ENCODE data around the gene TMEM169.

Gene TMEM169

DNA sequence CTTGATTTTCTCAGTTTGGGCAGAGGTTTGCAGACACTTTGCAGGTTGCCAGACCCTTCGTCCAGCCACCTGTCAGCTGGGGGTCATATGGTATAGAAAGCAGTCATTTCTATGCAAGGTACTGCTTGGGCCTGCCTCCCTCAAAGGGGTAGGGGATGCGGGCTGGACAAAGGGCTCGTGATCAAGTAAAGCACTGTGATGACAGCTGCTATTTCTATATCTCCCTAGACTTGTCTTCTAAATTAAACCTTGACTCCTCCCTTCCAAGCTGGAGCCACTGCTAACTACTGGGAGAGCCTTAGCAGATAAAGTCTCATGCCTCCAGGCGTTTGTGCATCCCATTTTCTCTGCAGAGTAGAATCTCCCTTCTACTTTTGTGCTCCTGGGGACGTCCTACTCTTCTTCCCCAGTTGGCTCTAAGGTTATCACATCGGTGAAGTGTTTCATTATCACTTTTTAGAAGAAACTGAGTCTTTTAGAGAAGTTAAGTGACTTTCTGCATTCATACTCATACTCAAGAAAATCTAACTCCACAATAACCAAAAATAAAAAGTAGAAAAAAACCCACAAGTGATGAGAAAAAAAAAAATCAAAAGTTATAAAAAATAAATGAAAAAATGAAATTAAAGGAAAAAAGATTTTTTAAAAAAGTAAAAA, 26.7 kb downstream of the TMEM169 start:
- DNase-seq: peak in 2 of 4 experiments; percentile 6 to 7

GRCh38 chr2:216108967-216109921, 27.5 kb downstream of the TMEM169 start, which contains the start of gene XRCC5:
Gene XRCC5, plus strand, starts transcription at chr2:216109348. Its CDS starts 89 bp downstream, at chr2:216109437.
- peak; percentile 99 to 100 (median 99) for DNase-seq

GRCh38 chr2:216109962-216110614, 28.4 kb downstream of the TMEM169 start:
- peak; percentile 6 to 59 (median 36) for DNase-seq

DNA sequence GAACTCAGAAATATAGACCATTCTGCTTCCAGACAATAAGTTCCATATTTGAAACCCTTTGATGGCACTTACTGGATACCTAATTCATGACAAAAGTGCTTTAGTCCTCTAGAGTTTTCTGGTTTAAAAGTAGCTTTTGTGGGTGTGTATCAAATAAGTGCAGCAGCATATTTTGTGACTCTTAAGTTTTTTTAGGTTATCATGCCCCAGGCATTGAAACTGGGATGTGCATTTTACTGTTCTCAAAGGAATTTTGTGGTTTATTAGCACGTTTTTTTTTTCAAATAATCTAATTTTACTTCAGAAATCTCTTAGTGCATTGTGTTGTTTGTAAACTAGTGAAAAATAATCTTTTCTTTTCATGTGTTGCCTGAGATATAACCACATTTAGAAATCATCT, 28.9 kb downstream of the TMEM169 start:
- DNase-seq: no peak

DNA sequence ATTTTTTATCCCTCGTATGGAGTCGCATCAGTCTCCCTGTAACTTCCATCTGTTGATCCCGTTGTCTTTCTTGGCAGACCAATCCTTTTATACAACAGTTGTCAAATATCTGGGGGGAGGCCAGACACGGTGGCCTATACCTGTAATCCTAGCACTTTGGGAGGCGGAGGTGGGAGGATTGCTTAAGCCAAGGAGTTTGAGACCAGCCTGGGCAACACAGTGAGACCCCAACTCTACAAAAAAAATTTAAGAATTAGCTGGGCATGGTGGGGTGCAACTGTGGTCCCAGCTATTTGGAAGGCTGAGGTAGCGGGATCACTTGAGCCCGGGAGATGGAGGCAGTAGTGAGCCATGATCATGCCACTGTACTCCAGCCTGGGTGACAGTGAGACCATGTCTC, 29.4 kb downstream of the TMEM169 start:
- DNase-seq: no peak

DNA sequence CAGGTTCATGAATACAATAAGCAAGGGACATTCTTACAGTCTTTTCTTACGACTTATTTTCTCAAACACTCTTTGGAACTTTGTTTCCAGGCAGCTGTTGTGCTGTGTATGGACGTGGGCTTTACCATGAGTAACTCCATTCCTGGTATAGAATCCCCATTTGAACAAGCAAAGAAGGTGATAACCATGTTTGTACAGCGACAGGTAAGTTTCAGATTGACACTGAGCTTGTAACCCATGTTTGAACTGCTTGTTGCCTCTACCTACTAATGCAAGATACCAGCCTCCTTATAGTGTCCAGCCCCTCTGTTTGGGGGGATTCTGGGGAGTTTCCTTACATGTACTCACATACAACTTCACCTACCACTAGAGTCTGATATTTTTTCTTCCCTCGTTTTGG, 31.2 kb downstream of the TMEM169 start:
- no peak for DNase-seq

- DNase-seq: no peak
Measured at GRCh38 chr2:216113572-216113971, 31.9 kb downstream of the TMEM169 start.

GRCh38 chr2:216114382-216114713, 32.6 kb downstream of the TMEM169 start:
- DNase-seq: no peak

- peak; percentile 98 to 100 (median 100) for DNase-seq
Measured at GRCh38 chr2:216114714-216115531, 33.2 kb downstream of the TMEM169 start.

- no peak for DNase-seq
Measured at GRCh38 chr2:216116418-216116817, 34.7 kb downstream of the TMEM169 start.

DNA sequence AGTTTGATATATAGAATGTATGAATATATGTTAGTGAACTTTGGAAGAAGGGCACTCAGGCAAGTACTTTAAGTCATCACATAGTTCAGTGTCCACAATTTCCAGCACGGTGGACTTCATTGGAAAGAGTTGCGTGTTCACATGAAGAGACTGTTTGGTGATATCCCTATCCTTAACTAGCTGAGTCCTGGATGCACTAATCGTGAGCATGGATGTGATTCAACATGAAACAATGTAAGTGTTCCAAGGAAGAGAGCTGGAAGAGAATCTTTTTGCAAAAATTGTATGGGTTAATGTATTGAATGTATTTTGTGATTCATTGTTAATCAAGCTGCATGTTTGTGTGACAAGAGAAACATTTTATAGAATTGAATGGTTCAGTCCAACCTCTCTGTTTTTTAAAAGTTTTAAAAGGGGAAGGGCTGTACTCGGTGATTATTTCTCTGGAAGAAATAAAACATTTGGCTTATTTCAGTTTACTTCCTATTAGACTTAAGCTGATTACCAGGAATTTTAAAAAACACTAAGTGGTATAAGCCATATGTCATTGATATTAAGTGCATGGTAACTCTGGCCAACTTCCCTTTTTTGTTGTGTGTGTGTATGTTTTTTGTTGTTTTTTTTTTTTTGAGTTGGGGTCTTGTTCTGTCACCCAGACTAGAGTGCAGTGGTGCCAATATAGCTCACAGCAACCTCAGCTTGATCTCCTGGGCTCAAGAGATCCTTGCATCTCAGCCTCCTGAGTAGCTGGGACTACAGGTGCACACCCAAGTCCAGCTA, 36.0 kb downstream of the TMEM169 start:
- peak in 2 of 4 experiments; percentile 25 to 26 for DNase-seq

DNA sequence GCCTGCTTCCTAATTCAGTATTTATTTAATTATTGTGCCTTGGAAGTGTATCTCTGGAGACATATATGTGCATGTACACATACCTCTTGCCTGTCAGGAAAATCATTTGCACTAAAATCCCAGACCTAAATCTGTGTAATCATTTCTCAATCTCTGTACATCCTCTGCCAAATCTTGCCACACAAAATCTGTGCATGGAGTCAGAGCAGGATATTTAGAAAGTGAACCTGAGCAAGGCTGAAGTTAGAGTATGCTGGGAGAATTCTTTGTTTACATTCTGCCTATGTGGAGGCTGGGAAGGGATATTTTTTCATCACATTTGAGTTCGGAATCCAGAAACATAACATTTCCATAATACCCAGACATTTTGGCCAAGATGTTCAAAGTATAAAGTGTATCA, 36.8 kb downstream of the TMEM169 start:
- no peak for DNase-seq

- no peak for DNase-seq
Measured at GRCh38 chr2:216119146-216119545, 37.4 kb downstream of the TMEM169 start.

- no peak for DNase-seq
Measured at GRCh38 chr2:216119986-216120385, 38.3 kb downstream of the TMEM169 start.

DNA sequence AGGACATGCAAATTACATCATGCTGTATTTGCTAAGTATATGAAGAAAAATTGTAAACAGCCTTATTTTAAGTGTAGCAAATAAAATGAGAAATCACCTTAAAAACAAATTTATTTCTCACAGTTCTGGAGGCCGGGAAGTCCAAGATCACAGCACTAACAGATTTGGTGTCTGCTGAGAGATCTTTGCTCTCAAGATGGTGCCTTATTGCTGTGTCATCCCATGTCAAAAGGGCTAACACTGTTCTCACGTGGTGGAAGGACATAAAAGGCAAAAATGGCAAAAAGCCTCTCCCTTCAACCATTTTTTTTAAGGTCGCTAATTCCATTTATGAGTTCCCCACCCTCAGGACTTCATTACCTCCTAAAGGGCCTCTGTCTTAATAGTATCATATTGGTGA, 39.5 kb downstream of the TMEM169 start:
- no peak for DNase-seq

DNA sequence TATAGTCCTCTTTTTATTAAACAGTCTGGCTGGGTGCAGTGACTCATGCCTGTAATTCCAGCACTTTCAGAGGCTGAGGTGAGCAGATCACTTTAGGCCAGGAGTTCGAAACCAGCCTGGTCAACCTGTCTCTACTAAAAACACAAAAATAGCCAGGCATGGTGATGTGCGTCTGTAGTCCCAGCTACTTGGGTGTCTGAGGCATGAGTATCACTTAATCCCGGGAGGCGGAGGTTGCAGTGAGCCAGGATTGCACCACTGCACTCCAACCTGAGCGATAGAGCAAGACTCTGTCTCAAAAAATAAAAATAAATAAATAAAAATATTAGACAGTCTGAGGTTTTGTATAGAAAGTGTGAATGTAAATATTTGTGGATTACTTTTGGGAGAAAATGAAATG, 45.2 kb downstream of the TMEM169 start:
- no peak for DNase-seq

- no peak for DNase-seq
Measured at GRCh38 chr2:216130346-216130971, 48.7 kb downstream of the TMEM169 start.

DNA sequence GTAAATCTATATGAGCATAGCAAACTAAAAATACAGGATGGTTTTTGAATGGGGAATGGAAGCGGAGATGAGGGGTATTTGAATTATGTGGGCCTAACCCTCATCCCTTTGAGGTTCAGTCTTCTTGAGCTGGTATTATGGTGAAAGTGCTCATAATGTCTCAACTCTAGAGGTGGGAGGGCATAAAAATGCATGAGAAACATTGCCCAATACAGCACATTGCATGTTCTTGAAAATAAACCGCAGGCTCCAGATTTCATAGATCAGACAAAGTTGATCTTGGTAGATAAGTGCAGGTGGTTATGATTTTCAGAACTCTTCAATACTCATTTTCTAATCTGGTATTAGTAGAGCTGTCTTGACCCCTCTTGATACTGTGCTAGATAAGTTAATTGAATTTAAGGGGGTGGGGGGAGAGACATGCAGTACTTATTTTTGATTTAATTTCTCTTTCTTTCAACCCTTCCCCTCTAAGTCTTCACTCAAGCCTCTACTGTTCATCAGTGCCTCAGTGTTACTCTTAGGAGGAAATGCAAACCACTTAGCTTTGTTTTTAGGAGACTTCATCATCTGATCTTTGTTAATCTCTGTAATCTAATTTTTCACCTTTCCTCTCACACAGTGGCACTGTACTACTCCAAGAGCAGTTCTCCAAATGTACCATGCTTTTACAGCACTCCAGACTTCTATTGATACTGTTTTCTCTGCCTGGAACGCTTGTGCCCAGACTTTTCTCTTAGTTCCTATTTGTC, 49.6 kb downstream of the TMEM169 start:
- DNase-seq: no peak

DNA sequence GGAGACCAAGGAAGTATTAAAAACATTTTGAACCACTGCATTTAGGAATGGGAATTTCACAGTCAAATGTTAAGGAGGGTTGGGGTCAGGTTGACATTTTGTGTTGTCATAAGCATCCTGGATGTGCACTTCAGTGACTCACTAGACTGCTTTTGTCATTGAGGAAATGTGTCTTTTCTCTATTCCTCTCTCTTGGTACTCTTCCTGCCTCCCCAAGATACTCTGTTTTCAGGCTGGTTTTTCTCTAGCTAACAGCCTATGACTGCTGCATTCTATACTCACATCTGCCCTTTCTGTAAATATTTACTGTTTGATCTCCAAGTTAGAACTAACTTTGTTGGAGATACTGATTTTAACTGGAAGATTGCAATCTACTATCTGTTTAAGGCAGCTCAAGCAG, 50.9 kb downstream of the TMEM169 start:
- DNase-seq: no peak

DNA sequence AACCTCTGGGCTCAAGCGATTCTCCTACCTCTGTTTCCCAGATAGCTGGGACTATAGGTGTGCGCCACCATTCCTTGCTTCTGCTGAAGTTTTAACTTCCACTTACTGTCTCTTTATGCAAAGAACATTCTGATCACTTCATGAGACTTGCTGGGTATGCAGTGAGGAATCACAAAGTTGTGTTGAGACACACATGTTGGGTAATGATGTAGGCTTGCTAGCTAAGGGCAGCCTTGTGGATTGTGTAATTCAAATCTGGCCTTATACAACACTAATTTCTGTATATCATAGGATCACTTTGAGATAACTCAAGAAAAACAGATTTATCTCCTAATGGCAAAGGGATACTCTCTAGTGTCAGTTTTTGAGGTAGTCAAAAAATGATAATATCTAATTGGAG, 51.7 kb downstream of the TMEM169 start:
- peak in 3 of 4 experiments; percentile 3 to 45 (median 23) for DNase-seq
